H1 (cell line): ENCODE measurements around the gene OR4E2. TPM values are rescaled to one million over a fixed set of nuclear protein-coding genes. Genes with fewer than 3 reads are reported as not detected.

Experiments
- CTCF ChIA-PET: fragments of 300-600 bp; sonication (Branson Sonifier 250); formaldehyde crosslinking; loops from one replicate; lab custom pipeline; 2021; ENCODE audit not compliant: partially characterized antibody; lab: Charles Lee
- POLR2A ChIA-PET: fragments of 300-600 bp; sonication (Branson Sonifier 250); formaldehyde crosslinking; loops from one replicate; lab custom pipeline; 2021; ENCODE audit warnings: inconsistent platforms; ENCODE audit not compliant: partially characterized antibody; lab: Charles Lee
- DNase-seq, 2 experiments: peaks; one replicate each; pipeline versions ENCODE4 v3.0.0 to v3.0.0-alpha.2; 2010 to 2022; ENCODE audit warnings: low spot score in 2 of 2, low read depth in 1 of 2, mixed read lengths in 1 of 2
- FAIRE-seq: peaks from 2 replicates; lab custom pipeline; 2011; peaks lifted over from hg19 to GRCh38; lab: Jason Lieb, UNC
- H2AFZ ChIP-seq: 2 replicates; pipeline ENCODE4 v1.8.1; 2012; ENCODE audit warnings: low read length, inconsistent platforms
- H2AK5ac ChIP-seq: 2 replicates; pipeline ENCODE4 v1.6.1; 2013; ENCODE audit warnings: low read depth, low read length
- H2BK120ac ChIP-seq: replicated peaks from 2 replicates; pipeline ENCODE3; 2013; ENCODE audit warnings: low read depth, low read length, inconsistent platforms
- H2BK12ac ChIP-seq: 2 replicates; pipeline ENCODE4 v1.6.1; 2013; ENCODE audit warnings: low read depth, low read length
- H2BK15ac ChIP-seq: 2 replicates; pipeline ENCODE4 v1.6.1; 2013; ENCODE audit warnings: low read length
- H2BK20ac ChIP-seq: 2 replicates; pipeline ENCODE4 v1.6.1; 2013; ENCODE audit warnings: low read length
- H2BK5ac ChIP-seq: 2 replicates; pipeline ENCODE4 v1.6.1; 2013; ENCODE audit warnings: low read depth, low read length
- H3K14ac ChIP-seq: 2 replicates; pipeline ENCODE4 v1.6.1; 2013; ENCODE audit warnings: inconsistent platforms; ENCODE audit not compliant: insufficient read length
- H3K18ac ChIP-seq: 2 replicates; pipeline ENCODE4 v1.6.1; 2013; ENCODE audit warnings: low read length; ENCODE audit errors: extremely low read depth
- H3K23ac ChIP-seq: 2 replicates; pipeline ENCODE4 v1.6.1; 2013; ENCODE audit warnings: inconsistent platforms; ENCODE audit not compliant: insufficient read length
- H3K23me2 ChIP-seq: 2 replicates; pipeline ENCODE4 v1.6.1; 2013; ENCODE audit warnings: low read depth, low read length
- H3K27ac ChIP-seq: 2 replicates; pipeline ENCODE4 v1.6.1; 2011; ENCODE audit warnings: low read depth, low read length, inconsistent platforms
- H3K27me3 ChIP-seq, 4 experiments: replicated peaks in 1 of 4; 1 replicate in 1 of 4; 2 replicates in 3 of 4; pipeline versions ENCODE4 v1.6.1 to v1.8.1; 2011 to 2013; ENCODE audit warnings: low read length in 3 of 4, mild to moderate bottlenecking in 3 of 4, inconsistent platforms in 2 of 4, mixed read lengths in 2 of 4, moderate library complexity in 1 of 4; ENCODE audit not compliant: control insufficient read depth in 3 of 4, insufficient read depth in 3 of 4; ENCODE audit errors: extremely low read depth in 1 of 4
- H3K36me3 ChIP-seq, 4 experiments: 2 replicates each; pipeline versions ENCODE4 v1.6.1 to v1.8.1; 2011 to 2013; ENCODE audit warnings: mild to moderate bottlenecking in 4 of 4, low read length in 3 of 4, moderate library complexity in 2 of 4, control low read depth in 1 of 4, inconsistent platforms in 1 of 4; ENCODE audit not compliant: insufficient read depth in 4 of 4, control insufficient read depth in 2 of 4
- H3K4ac ChIP-seq: replicated peaks from 2 replicates; pipeline ENCODE3; 2013; ENCODE audit warnings: low read length, low read depth, mixed read lengths, inconsistent platforms; ENCODE audit not compliant: insufficient read length
- H3K4me1 ChIP-seq, 4 experiments: replicated peaks in 1 of 4; 1 replicate in 1 of 4; 2 replicates in 3 of 4; pipeline versions ENCODE4 v1.6.1 to v1.8.1; 2011 to 2013; ENCODE audit warnings: low read length in 3 of 4, inconsistent platforms in 2 of 4, mixed read lengths in 1 of 4; ENCODE audit not compliant: insufficient read depth in 4 of 4, control insufficient read depth in 3 of 4
- H3K4me2 ChIP-seq, 2 experiments: 2 replicates each; pipeline versions ENCODE4 v1.6.1 to v1.8.1; 2011 to 2013; ENCODE audit warnings: low read depth in 2 of 2, low read length in 2 of 2, control low read depth in 1 of 2, inconsistent platforms in 1 of 2, mild to moderate bottlenecking in 1 of 2; ENCODE audit not compliant: insufficient read depth in 1 of 2
- H3K4me3 ChIP-seq, 4 experiments: fragments of 200-600, 300-600 bp in 1 of 4; sonication (generic), shearing (Covaris generic), sonication (Bioruptor Twin) in 1 of 4; 2 replicates each; pipeline versions ENCODE4 v1.5.1 to v1.8.1; 2011 to 2016; ENCODE audit warnings: low read length in 4 of 4, low read depth in 3 of 4, control low read depth in 2 of 4, inconsistent platforms in 2 of 4, mild to moderate bottlenecking in 2 of 4, mixed read lengths in 1 of 4, moderate library complexity in 1 of 4; ENCODE audit not compliant: insufficient read depth in 2 of 4; ENCODE audit errors: extremely low read depth in 1 of 4
- H3K56ac ChIP-seq: replicated peaks from 2 replicates; pipeline ENCODE3; 2013; ENCODE audit warnings: low read depth, mild to moderate bottlenecking, mixed read lengths, low read length, inconsistent platforms; ENCODE audit not compliant: insufficient read length
- H3K79me1 ChIP-seq: 2 replicates; pipeline ENCODE4 v1.6.1; 2013; ENCODE audit warnings: low read depth, low read length, control low read depth
- H3K79me2 ChIP-seq, 2 experiments: 2 replicates each; pipeline versions ENCODE4 v1.6.1 to v1.8.1; 2012 to 2013; ENCODE audit warnings: low read length in 2 of 2, mild to moderate bottlenecking in 2 of 2, inconsistent platforms in 1 of 2; ENCODE audit not compliant: insufficient read depth in 2 of 2, control insufficient read depth in 1 of 2
- H3K9ac ChIP-seq, 4 experiments: replicated peaks in 1 of 4; 1 replicate in 1 of 4; 2 replicates in 3 of 4; pipeline versions ENCODE4 v1.6.1 to v1.8.1; 2011 to 2013; ENCODE audit warnings: low read depth in 3 of 4, low read length in 3 of 4, control low read depth in 2 of 4, mild to moderate bottlenecking in 2 of 4, moderate library complexity in 2 of 4, inconsistent platforms in 1 of 4; ENCODE audit errors: extremely low read depth in 1 of 4
- H3K9me3 ChIP-seq, 2 experiments: 2 replicates each; pipeline versions ENCODE4 v1.6.1 to v1.8.1; 2012 to 2013; ENCODE audit warnings: mild to moderate bottlenecking in 2 of 2, moderate library complexity in 2 of 2, control low read depth in 1 of 2, inconsistent platforms in 1 of 2, low read depth in 1 of 2, low read length in 1 of 2, mixed read lengths in 1 of 2; ENCODE audit not compliant: insufficient read depth in 2 of 2
- H4K20me1 ChIP-seq, 2 experiments: replicated peaks in 1 of 2; 2 replicates each; pipeline versions ENCODE3 to v1.8.1; 2011 to 2013; ENCODE audit warnings: inconsistent platforms in 2 of 2, low read length in 2 of 2, mild to moderate bottlenecking in 1 of 2; ENCODE audit not compliant: insufficient read depth in 2 of 2, control insufficient read depth in 1 of 2
- H4K5ac ChIP-seq: 2 replicates; pipeline ENCODE4 v1.6.1; 2013; ENCODE audit warnings: low read length, low read depth, mixed read lengths, inconsistent platforms; ENCODE audit not compliant: insufficient read length
- H4K8ac ChIP-seq: 2 replicates; pipeline ENCODE4 v1.8.0; 2013; ENCODE audit warnings: mild to moderate bottlenecking, moderate library complexity, low read length, inconsistent platforms; ENCODE audit not compliant: insufficient read depth; ENCODE audit errors: extremely low read depth
- H4K91ac ChIP-seq: replicated peaks from 2 replicates; pipeline ENCODE3; 2013; ENCODE audit warnings: low read length, mixed read lengths, inconsistent platforms; ENCODE audit not compliant: insufficient read length
- EZH2 ChIP-seq: fragments of 200-600 bp; sonication (generic); IDR thresholded peaks from 2 replicates; pipeline ENCODE4 v1.7.1; 2012; ENCODE audit warnings: low read depth, mild to moderate bottlenecking, moderate library complexity, low read length, inconsistent platforms; ENCODE audit not compliant: severe bottlenecking
- JUN ChIP-seq: IDR thresholded peaks from 2 replicates; pipeline ENCODE4 v1.6.1; 2011; ENCODE audit warnings: low read depth, mild to moderate bottlenecking, improper control_type of control experiment, low read length
- PHF8 ChIP-seq: fragments of 200-600 bp; sonication (generic); conservative IDR thresholded peaks from 2 replicates; pipeline ENCODE4 v1.7.1; 2012; ENCODE audit warnings: low read depth, mild to moderate bottlenecking, inconsistent platforms, low read length, moderate library complexity
- RAD21 ChIP-seq, 2 experiments: IDR thresholded peaks in 1 of 2; conservative IDR thresholded peaks in 1 of 2; 2 replicates each; pipeline ENCODE4 v1.6.1; 2011; ENCODE audit warnings: low read depth in 2 of 2, low read length in 2 of 2, improper control_type of control experiment in 1 of 2, inconsistent platforms in 1 of 2, mild to moderate bottlenecking in 1 of 2, moderate library complexity in 1 of 2
- RXRA ChIP-seq: IDR thresholded peaks from 2 replicates; pipeline ENCODE4 v1.6.1; 2011; ENCODE audit warnings: low read depth, mild to moderate bottlenecking, low read length, moderate library complexity; ENCODE audit not compliant: insufficient read depth
- SP1 ChIP-seq: IDR thresholded peaks from 2 replicates; pipeline ENCODE4 v1.6.1; 2011; ENCODE audit warnings: low read depth, low read length
- WGBS, 2 experiments: shearing (Covaris generic) in 1 of 2; methylation state at CpG; one replicate each; pipeline versions ENCODE4 v1.1.6 to v1.1.7; 2013 to 2015; ENCODE audit warnings: low lambda C conversion rate in 2 of 2, mixed read lengths in 2 of 2, inconsistent platforms in 1 of 2, low coverage in 1 of 2, missing lambda C conversion rate in 1 of 2; ENCODE audit not compliant: insufficient replicate concordance in 2 of 2, insufficient coverage in 1 of 2, insufficient read length in 1 of 2; ENCODE audit errors: extremely low coverage in 1 of 2, missing lambda C conversion rate in 1 of 2; 5-methylcytosine and 5-hydroxymethylcytosine counted together
- polyA plus RNA-seq, 7 experiments: library from polyadenylated mRNA; depleted of rRNA in 3 of 7; stranded (reverse) in 5 of 7; unstranded in 2 of 7; fragments of >200 nt in 5 of 7; fragments of 200-250 nt in 2 of 7; gene quantifications; 1 replicate in 5 of 7; 2 replicates in 1 of 7; 4 replicates in 1 of 7; pipeline versions ENCODE4 v1.2.1 to v1.2.3, GENCODE V29; 2011 to 2013; ENCODE audit warnings: missing spikeins in 2 of 7, mixed read lengths in 2 of 7
- total RNA-seq: library from RNA; stranded (reverse); fragmentation: NEBNext Ultra II Directional; extraction: Animal tissue kit (Norgen Biotek cat#: 25700); gene quantifications from 2 replicates; pipeline ENCODE4 v1.2.1, GENCODE V29; 2021
- TF ChIP-seq, protein P1 (sequence below): IDR thresholded peaks from 2 replicates; pipeline ENCODE4 v1.6.1; 2012; ENCODE audit warnings: inconsistent platforms
- TF ChIP-seq, protein P2 (sequence below): IDR thresholded peaks from 2 replicates; pipeline ENCODE4 v1.6.1; 2012; ENCODE audit warnings: low read length, inconsistent platforms
- TF ChIP-seq, protein P3 (sequence below): IDR thresholded peaks from 2 replicates; pipeline ENCODE4 v1.6.1; 2011; ENCODE audit warnings: low read length, improper control_type of control experiment

The OR4E2 gene
- total and polyA plus RNA-seq, 2 of the 8 experiments (the other 6 are each of a cell fraction or from before 2014, with no cell fraction given): not detected

DNA sequence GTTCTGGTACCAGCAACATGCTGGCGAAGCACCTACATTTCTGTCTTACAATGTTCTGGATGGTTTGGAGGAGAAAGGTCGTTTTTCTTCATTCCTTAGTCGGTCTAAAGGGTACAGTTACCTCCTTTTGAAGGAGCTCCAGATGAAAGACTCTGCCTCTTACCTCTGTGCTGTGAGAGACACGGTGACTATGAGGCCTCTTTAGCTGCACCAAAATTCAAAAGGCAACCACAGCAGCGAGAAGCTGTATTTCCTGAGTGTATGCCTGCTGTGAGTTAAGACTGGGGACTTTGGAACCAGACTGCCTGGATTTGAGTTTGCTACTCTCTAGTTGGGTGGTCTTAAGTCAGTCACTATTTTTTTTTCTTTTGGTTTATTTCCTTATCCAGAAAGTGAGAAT, 10.2 kb upstream of the OR4E2 start:
- H4K91ac ChIP-seq: no peak overlapping the region
- WGBS, 2 experiments: 83% methylated on average over 5 of the region's 5 CpGs; no CpG with 5 or more reads in 1 of the 2 experiments
- H2AK5ac ChIP-seq: no peak overlapping the region
- POLR2A ChIA-PET: interaction anchor here (1.2 kb wide), 1 partner anchor 188 kb away, joined by 3 read pairs; no protein-coding TSS in a partner anchor
- H3K18ac ChIP-seq: no peak overlapping the region
- no peaks in the 10 kb centered on the region for H3K36me3 ChIP-seq
- no peak overlapping the region for H3K4ac ChIP-seq
- no peak overlapping the region for H2BK5ac ChIP-seq
- H3K4me3 ChIP-seq: no peak overlapping the region
- H3K23ac ChIP-seq: no peak overlapping the region
- H3K4me2 ChIP-seq: no peak overlapping the region
- H3K79me2 ChIP-seq: no peaks in the 10 kb centered on the region
- H2BK15ac ChIP-seq: no peak overlapping the region
- no peaks in the 10 kb centered on the region for H3K27me3 ChIP-seq
- H2BK120ac ChIP-seq: no peak overlapping the region
- H2AFZ ChIP-seq: no peak overlapping the region
- no peaks in the 10 kb centered on the region for H3K23me2 ChIP-seq
- DNase-seq: no peak
- no peak overlapping the region for H4K5ac ChIP-seq
- no peak overlapping the region for H2BK20ac ChIP-seq
- H3K9me3 ChIP-seq: no peaks in the 10 kb centered on the region
- no peak overlapping the region for H3K27ac ChIP-seq
- no peak overlapping the region for H3K9ac ChIP-seq
- CTCF ChIA-PET: interaction anchor here (1.1 to 1.4 kb wide), 3 partner anchors 10 to 68 kb away, joined by 3 to 9 read pairs (median 3); partner anchors contain the start of gene OR4E2
- no peaks in the 10 kb centered on the region for H4K20me1 ChIP-seq
- H2BK12ac ChIP-seq: no peak overlapping the region
- FAIRE-seq: peak; percentile 45
- TF ChIP-seq JUN (no peak), SP1 (no peak), RAD21 (IDR thresholded peaks at IDR 0.05 in 1 of 2, conservative IDR thresholded peaks at IDR 0.05 in 1 of 2; ENCODE audit: low read depth in 2 of 2, low read length in 2 of 2) (no peak), PHF8 (no peak), RXRA (no peak), EZH2 (no peak)
- TF ChIP-seq, protein P1, sequence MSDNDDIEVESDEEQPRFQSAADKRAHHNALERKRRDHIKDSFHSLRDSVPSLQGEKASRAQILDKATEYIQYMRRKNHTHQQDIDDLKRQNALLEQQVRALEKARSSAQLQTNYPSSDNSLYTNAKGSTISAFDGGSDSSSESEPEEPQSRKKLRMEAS: no peak
- TF ChIP-seq, protein P2, sequence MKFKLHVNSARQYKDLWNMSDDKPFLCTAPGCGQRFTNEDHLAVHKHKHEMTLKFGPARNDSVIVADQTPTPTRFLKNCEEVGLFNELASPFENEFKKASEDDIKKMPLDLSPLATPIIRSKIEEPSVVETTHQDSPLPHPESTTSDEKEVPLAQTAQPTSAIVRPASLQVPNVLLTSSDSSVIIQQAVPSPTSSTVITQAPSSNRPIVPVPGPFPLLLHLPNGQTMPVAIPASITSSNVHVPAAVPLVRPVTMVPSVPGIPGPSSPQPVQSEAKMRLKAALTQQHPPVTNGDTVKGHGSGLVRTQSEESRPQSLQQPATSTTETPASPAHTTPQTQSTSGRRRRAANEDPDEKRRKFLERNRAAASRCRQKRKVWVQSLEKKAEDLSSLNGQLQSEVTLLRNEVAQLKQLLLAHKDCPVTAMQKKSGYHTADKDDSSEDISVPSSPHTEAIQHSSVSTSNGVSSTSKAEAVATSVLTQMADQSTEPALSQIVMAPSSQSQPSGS: no peak
- TF ChIP-seq, protein P3, sequence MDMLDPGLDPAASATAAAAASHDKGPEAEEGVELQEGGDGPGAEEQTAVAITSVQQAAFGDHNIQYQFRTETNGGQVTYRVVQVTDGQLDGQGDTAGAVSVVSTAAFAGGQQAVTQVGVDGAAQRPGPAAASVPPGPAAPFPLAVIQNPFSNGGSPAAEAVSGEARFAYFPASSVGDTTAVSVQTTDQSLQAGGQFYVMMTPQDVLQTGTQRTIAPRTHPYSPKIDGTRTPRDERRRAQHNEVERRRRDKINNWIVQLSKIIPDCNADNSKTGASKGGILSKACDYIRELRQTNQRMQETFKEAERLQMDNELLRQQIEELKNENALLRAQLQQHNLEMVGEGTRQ: no peak
- peaks cover 2 to 8% (median 6%) of the 10 kb centered on the region in 4 experiments; a peak in 5 of 7 replicates for H3K4me1 ChIP-seq
- H3K56ac ChIP-seq: no peak overlapping the region
- no peak overlapping the region; the same call in 1 of the 2 replicates for H4K8ac ChIP-seq
- H3K79me1 ChIP-seq: no peaks in the 10 kb centered on the region
- no peak overlapping the region for H3K14ac ChIP-seq
